ENCODE data around the gene PREX1.

PREX1 gene

GRCh38 chr20:48719598-48720255 lies 108.1 kb downstream of the PREX1 start:
- H3K36me3 ChIP-seq (replicated peaks), result no peaks in the 10 kb centered on the region
- no peak overlapping the region for H3K27ac ChIP-seq
- in situ Hi-C loops (cut with HindIII; ENCODE audit: low pct_ligation_motif_present, low sequenced_read_pairs), result no loop called here
- H3K27me3 ChIP-seq (replicated peaks), result no peaks in the 10 kb centered on the region
- TF ChIP-seq CTCF (IDR thresholded peaks at IDR 0.05; ENCODE audit: low read depth, low read length, missing control alignments), result no peak
- no peak for DNase-seq
- no peak overlapping the region for H3K4me3 ChIP-seq (ENCODE audit: low read depth, low read length)

- no peak for TF ChIP-seq CTCF (IDR thresholded peaks at IDR 0.05; ENCODE audit: low read depth, low read length, missing control alignments)
- in situ Hi-C loops (cut with HindIII; ENCODE audit: low pct_ligation_motif_present, low sequenced_read_pairs), result no loop called here
- Histone ChIP-seq H3K36me3 (replicated peaks) (no peaks in the 10 kb centered on the region), H3K27ac (no peak overlapping the region), H3K27me3 (replicated peaks) (no peaks in the 10 kb centered on the region), H3K4me3 (ENCODE audit: low read depth, low read length) (no peak overlapping the region)
- DNase-seq, result no peak
Measured at GRCh38 chr20:48718786-48719578, 108.8 kb downstream of the PREX1 start.

GRCh38 chr20:48717680-48718223 lies 110.0 kb downstream of the PREX1 start:
- in situ Hi-C loops (cut with HindIII; ENCODE audit: low pct_ligation_motif_present, low sequenced_read_pairs), result no loop called here
- H3K27me3 ChIP-seq (replicated peaks), result no peaks in the 10 kb centered on the region
- H3K27ac ChIP-seq, result no peak overlapping the region
- no peaks in the 10 kb centered on the region for H3K36me3 ChIP-seq (replicated peaks)
- no peak for TF ChIP-seq CTCF (IDR thresholded peaks at IDR 0.05; ENCODE audit: low read depth, low read length, missing control alignments)
- no peak for DNase-seq
- no peak overlapping the region for H3K4me3 ChIP-seq (ENCODE audit: low read depth, low read length)

- TF ChIP-seq CTCF (IDR thresholded peaks at IDR 0.05; ENCODE audit: low read depth, low read length, missing control alignments), result no peak
- H3K4me3 ChIP-seq (ENCODE audit: low read depth, low read length), result no peak overlapping the region
- no peak for DNase-seq
- H3K27me3 ChIP-seq (replicated peaks), result no peaks in the 10 kb centered on the region
- in situ Hi-C loops (cut with HindIII; ENCODE audit: low pct_ligation_motif_present, low sequenced_read_pairs), result no loop called here
- H3K27ac ChIP-seq, result no peak overlapping the region
- H3K36me3 ChIP-seq (replicated peaks), result no peaks in the 10 kb centered on the region
Measured at GRCh38 chr20:48717095-48717672, 110.6 kb downstream of the PREX1 start.

GRCh38 chr20:48716541-48716940 lies 111.3 kb downstream of the PREX1 start:
- Histone ChIP-seq H3K4me3 (ENCODE audit: low read depth, low read length) (no peak overlapping the region), H3K27ac (no peak overlapping the region), H3K27me3 (replicated peaks) (no peaks in the 10 kb centered on the region), H3K36me3 (replicated peaks) (no peaks in the 10 kb centered on the region)
- no peak for DNase-seq
- no peak for TF ChIP-seq CTCF (IDR thresholded peaks at IDR 0.05; ENCODE audit: low read depth, low read length, missing control alignments)
- in situ Hi-C loops (cut with HindIII; ENCODE audit: low pct_ligation_motif_present, low sequenced_read_pairs), result no loop called here
